Testis (tissue), 2 donors: ENCODE results near the gene RASGRP3.

Experiments used
- CTCF ChIP-seq, 3 experiments: fragments of 450-650 bp in 2 of 3; fragments of 200-600 bp in 1 of 3; sonication (generic) in 1 of 3; IDR thresholded peaks; one replicate each; pipeline ENCODE4 v1.5.1; 2016 to 2019; ENCODE audit warnings: antibody characterized with exemption in 3 of 3, mild to moderate bottlenecking in 2 of 3, moderate library complexity in 1 of 3
- POLR2A ChIP-seq: fragments of 450-650 bp; IDR thresholded peaks from one replicate; pipeline ENCODE4 v1.6.1; 2017; ENCODE audit warnings: antibody characterized with exemption, mild to moderate bottlenecking, moderate library complexity

- TF ChIP-seq CTCF (IDR thresholded peaks at IDR 0.05) (no peak), POLR2A (no peak)
These were observed 50.5 kb downstream of the RASGRP3 start for GRCh38 chr2:33526921-33527320.
